Activated CD4-positive, alpha-beta T cell treated with anti-CD3 and anti-CD28 coated beads for 1 hour (primary cell): ENCODE data around the gene IGSF21.

Source experiments
- DNase-seq: peaks from one replicate; pipeline ENCODE4 v3.0.0-alpha.2; 2020

The IGSF21 gene

GRCh38 chr1:18305182-18305795, 197.7 kb downstream of the IGSF21 start:
- no peak for DNase-seq

GRCh38 chr1:18307329-18307898, 199.8 kb downstream of the IGSF21 start:
- no peak for DNase-seq

DNA sequence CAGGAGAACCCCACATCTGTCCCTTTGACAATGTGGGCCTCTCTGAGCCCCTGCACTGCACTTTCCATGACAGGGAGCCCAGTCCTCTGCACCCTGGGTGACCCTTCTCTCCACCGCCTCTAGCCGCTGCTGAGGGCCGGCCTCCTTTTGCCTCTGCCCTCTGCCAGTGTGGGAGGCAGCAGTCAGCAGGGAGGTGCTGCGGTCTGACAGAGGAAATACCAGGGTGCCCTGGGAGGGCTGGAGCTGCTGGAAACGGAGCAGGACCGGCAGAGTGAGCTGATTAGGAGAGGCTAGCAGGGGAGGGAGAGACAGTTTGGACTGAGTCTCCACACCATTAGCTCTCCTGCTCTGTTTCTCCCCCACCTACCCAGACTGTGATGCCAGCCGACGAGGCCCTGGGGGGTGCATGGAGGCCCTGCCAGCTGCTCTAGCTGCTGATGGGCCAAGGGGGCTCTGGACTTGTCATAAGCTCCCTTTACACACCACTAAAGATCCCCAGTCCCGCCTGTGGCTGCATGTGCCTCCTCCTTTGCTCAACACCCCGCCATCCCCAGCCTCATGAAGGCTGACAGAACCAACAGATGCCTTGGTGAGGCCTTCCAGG, 202.1 kb downstream of the IGSF21 start:
- DNase-seq: no peak

- no peak for DNase-seq
Measured at GRCh38 chr1:18312961-18313360, 205.4 kb downstream of the IGSF21 start.

DNA sequence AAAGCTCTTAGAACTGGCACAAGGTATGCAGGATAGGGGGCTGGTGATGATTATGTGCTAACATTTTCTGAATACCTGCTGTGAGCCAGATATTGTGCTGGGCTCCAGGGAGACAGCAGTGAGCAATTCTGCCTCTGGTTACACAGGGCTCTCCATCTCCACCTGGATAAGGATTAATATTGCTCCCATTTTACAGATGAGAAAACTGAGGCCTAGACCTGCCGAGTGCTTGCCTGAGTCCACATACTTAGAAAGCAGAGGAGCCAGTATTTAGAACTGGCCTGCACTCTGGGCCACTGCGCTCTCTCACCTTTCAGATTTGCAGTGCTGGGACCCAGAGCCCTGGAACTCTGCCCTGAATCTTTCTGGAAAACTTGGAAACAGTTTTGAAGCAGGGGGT, 205.9 kb downstream of the IGSF21 start:
- DNase-seq: no peak

GRCh38 chr1:18314399-18314798, 206.8 kb downstream of the IGSF21 start:
- DNase-seq: no peak

DNA sequence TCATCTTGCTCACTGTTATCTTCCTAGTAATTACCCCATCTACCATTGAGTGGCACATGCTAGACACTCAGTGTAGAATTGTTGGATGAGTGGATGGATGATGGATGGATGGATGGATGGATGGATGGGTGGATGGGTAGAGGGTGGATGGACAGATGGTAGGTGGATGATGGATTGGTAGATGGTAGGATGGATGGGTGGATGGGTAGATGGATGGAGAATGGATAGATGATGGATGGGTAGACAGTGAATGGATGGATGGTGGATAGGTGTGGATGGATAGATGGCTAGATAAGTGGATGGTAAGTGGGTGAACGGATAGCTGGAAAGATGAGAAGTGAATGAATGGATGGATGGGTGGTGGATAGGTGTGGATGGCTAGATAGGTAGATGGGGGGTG, 207.9 kb downstream of the IGSF21 start:
- DNase-seq: no peak

DNA sequence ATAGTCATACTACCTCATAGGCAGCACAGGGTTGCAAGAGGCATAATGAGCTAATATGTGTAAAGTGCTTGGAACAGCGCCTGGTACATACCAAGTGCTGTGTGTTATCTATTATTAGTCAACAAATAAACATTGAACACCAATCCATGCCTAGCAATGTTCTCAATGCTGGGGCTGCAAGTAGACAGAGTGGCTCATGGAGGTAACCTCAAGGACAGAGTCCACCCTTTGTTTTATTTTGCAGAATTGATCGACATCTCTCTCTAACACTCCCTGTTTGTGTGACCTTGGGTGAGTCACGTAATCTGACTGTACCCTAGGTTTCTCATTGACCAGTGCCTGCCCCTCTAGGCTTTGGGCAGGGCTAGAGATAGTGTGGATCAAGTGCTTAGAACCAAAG, 209.2 kb downstream of the IGSF21 start:
- no peak for DNase-seq

DNA sequence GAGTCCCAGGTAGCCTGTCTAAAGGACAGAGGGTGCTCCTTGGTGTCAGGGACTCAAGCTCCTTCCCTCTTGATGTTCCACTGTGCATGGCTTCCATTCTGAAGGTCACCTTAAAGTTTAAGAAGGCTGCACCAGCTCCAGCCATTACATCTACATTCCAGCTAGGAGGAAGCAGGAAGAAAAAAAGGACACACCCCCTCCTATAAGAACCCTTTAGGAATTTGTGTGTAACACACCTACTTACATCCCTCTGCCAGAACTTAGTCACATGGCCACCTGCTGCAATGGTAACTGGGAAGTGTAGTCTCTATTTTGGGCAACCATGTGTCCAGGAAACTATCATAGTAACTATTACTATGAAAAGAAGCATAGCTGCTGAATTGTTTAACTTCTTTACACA, 211.5 kb downstream of the IGSF21 start:
- DNase-seq: no peak

- no peak for DNase-seq
Measured at GRCh38 chr1:18320051-18320450, 212.5 kb downstream of the IGSF21 start.

GRCh38 chr1:18322368-18323032, 214.9 kb downstream of the IGSF21 start:
- no peak for DNase-seq

DNA sequence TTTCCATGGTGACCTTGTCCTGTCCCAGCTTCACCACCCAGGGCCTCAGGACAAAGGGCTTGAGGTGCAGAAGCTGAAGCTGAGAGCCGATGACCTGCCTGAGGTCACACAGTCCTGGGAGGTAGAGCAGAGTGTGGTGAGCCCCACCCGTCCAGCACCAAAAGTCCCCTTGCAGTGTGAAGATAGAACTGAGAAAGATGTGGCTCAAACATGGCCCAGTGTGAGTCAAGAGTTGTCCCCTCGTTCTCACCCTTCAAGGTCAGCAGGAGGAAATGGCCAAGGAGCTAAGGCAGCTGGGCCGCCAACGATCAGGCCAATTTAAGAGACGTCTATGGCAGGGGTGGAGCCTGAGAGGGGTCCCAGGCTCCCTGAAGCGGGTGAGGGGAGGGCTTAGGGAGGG, 215.7 kb downstream of the IGSF21 start:
- no peak for DNase-seq

DNA sequence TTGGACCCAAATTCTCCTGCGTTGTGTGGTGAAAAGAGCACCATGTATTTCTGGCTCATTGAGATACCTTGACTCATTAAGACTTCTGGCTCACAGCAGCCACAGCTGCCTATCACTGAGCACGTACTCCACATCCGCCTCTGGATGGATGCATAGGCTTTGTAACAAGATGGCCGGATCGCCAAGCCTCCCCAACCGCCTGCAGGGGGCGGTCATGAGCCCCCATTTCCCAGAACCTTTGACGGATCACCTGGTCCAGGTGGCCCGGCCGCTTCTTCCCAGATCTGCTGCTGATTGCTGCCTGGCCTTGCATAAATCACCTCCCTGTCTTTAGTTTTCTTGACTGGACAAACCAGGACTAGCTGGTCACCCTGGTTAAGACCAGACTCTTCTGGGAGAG, 216.6 kb downstream of the IGSF21 start:
- DNase-seq: no peak

DNA sequence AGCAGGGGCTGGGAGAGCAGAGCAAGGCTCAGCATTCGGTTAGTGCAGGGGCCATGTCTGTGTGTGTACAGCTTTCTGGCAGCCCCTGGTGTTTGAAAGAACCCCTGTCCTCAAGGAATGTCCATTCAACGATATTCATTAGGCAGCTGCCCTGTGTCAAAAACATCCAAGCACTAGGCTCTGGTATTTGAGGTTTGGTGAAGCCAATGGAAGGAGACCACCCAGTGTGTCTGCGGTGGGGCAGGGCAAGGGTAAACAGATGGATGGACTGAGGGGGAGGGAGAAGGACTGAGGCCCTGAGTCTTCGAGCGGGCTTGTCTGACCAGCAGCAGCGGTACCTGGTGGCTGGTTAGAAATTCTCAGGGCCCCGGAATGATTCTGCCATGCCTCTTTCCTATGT, 217.5 kb downstream of the IGSF21 start:
- no peak for DNase-seq

GRCh38 chr1:18326211-18326897, 218.8 kb downstream of the IGSF21 start:
- no peak for DNase-seq

DNA sequence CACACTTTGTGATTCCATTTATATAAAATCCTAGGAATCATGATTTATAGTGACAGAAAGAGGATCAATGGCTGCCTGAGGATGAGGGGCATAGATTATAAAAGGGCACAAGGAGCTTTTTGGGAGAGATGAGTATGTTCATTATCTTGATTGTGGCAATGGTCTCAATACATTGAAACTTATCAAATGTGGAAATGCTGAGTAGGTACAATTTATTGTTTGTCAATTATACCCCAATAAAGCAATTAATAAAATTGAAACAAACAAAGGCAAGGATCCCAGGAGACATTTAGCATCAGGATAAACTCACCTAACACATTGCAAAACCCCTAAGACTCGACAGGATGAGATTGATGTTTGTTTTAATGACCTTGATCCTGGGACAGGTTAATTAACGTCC, 220.1 kb downstream of the IGSF21 start:
- no peak for DNase-seq

GRCh38 chr1:18328803-18329202, 221.2 kb downstream of the IGSF21 start:
- no peak for DNase-seq

GRCh38 chr1:18329469-18330253, 222.1 kb downstream of the IGSF21 start:
- no peak for DNase-seq

DNA sequence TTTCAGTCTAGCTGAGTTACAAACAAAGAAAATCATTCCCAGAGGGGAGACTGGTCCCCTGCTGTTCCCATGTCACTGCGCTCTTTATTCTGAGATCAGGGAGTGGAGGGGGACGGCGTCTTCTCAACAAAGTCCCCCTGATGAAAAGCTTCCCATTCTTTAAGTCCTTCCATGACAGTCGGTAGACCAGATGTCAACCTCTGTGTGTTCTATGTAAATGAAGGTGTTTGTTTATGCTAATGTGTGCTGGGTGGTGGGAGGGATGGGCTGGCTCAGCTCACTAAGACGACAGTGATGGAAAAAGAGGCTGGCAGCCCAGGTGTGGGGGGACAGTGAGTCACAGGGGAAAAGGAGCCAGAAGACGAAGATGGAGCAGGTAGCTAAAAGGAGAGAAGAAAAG, 225.0 kb downstream of the IGSF21 start:
- no peak for DNase-seq

- no peak for DNase-seq
Measured at GRCh38 chr1:18333220-18333619, 225.6 kb downstream of the IGSF21 start.

GRCh38 chr1:18336801-18337200, 229.2 kb downstream of the IGSF21 start:
- no peak for DNase-seq

DNA sequence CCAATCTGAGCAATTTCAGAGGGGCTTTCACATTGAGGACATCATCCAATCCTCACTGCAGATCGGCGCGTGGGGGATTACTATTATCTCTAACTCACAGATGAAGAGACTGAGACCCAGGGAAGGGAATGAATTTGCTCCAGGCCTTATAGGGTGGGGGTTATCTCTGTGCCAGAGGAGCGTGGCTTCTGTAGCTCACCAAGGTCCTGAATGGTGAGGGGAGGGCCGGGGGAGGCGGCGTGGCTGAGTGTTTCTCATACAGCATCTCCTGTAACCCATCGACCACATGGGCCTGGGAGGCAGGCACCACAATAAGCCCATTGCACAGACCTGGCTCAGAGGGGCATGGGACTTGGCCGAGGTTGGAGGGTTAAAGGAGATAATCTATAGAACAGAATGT, 230.2 kb downstream of the IGSF21 start:
- no peak for DNase-seq

GRCh38 chr1:18339161-18339560, 231.6 kb downstream of the IGSF21 start:
- no peak for DNase-seq
